Esophagus squamous epithelium (tissue), 5 donors: Measurements from ENCODE around the gene DCUN1D2. TPM values are rescaled to one million over a fixed set of nuclear protein-coding genes. Genes with fewer than 3 reads are reported as not detected.
"Not testable (repeated sequence)": the region's sequence is repeated elsewhere in the genome, so short reads cannot be mapped to it uniquely, and the experiment has no call there.

Source experiments
- DNase-seq: peaks from one replicate; lab custom pipeline; 2025; lab: John Stamatoyannopoulos, UW
- H3K27ac ChIP-seq, 4 donors: fragments of 200-600 bp; sonication (generic); one replicate each; pipeline ENCODE4 v1.5.1; 2016 to 2019; ENCODE audit warnings: mild to moderate bottlenecking in 1 of 4
- H3K27me3 ChIP-seq, 4 donors: fragments of 200-600 bp; sonication (generic); 1 replicate in 3 of 4; 2 replicates in 1 of 4; pipeline versions ENCODE4 v1.5.1 to v1.6.0; 2017 to 2021; ENCODE audit warnings: antibody characterized with exemption in 1 of 4
- H3K36me3 ChIP-seq, 3 donors: fragments of 200-600 bp; sonication (generic); one replicate each; pipeline ENCODE4 v1.5.1; 2016 to 2019
- H3K4me1 ChIP-seq, 3 donors: fragments of 200-600 bp; sonication (generic); one replicate each; pipeline ENCODE4 v1.5.1; 2017 to 2019
- H3K4me3 ChIP-seq, 4 donors: fragments of 200-600 bp; sonication (generic); 1 replicate in 3 of 4; 2 replicates in 1 of 4; pipeline ENCODE4 v1.5.1; 2016 to 2019; ENCODE audit warnings: mild to moderate bottlenecking in 2 of 4, moderate library complexity in 1 of 4
- H3K9me3 ChIP-seq, 3 donors: fragments of 200-600 bp; sonication (generic); one replicate each; pipeline ENCODE4 v1.5.1; 2016 to 2019
- POLR2A ChIP-seq, 4 donors: fragments of 450-650 bp; IDR thresholded peaks; one replicate each; pipeline ENCODE4 v1.6.1; 2017; ENCODE audit warnings: antibody characterized with exemption in 4 of 4, mild to moderate bottlenecking in 4 of 4, moderate library complexity in 3 of 4
- WGBS, 2 donors: methylation state at CpG; one replicate each; pipeline ENCODE4 v1.1.5; 2018; 5-methylcytosine and 5-hydroxymethylcytosine counted together
- intact Hi-C: fragments of 100-400 bp; cut with DNase I; formaldehyde crosslinking; loops from one replicate; pipeline ENCODE4 v1.15.0; 2022
- total RNA-seq, 4 donors: library from RNA; depleted of rRNA; stranded (reverse); fragments of >200 nt; gene quantifications; one replicate each; pipeline ENCODE4 v1.1.0, GENCODE V29; 2016
- TF ChIP-seq, protein P1 (sequence below), 6 experiments: fragments of 450-650 bp in 4 of 6; fragments of 200-600 bp in 2 of 6; sonication (generic) in 2 of 6; IDR thresholded peaks; one replicate each; pipeline ENCODE4 v1.5.1; 2016 to 2019; ENCODE audit warnings: antibody characterized with exemption in 6 of 6, mild to moderate bottlenecking in 4 of 6, moderate library complexity in 4 of 6
- donor health status: DM: yes; HTN: yes; CAD: no.

The DCUN1D2 gene
- total RNA-seq, 4 donors from 2014 or later, result 4.7 to 14.1 (median 7.7) TPM

DNA sequence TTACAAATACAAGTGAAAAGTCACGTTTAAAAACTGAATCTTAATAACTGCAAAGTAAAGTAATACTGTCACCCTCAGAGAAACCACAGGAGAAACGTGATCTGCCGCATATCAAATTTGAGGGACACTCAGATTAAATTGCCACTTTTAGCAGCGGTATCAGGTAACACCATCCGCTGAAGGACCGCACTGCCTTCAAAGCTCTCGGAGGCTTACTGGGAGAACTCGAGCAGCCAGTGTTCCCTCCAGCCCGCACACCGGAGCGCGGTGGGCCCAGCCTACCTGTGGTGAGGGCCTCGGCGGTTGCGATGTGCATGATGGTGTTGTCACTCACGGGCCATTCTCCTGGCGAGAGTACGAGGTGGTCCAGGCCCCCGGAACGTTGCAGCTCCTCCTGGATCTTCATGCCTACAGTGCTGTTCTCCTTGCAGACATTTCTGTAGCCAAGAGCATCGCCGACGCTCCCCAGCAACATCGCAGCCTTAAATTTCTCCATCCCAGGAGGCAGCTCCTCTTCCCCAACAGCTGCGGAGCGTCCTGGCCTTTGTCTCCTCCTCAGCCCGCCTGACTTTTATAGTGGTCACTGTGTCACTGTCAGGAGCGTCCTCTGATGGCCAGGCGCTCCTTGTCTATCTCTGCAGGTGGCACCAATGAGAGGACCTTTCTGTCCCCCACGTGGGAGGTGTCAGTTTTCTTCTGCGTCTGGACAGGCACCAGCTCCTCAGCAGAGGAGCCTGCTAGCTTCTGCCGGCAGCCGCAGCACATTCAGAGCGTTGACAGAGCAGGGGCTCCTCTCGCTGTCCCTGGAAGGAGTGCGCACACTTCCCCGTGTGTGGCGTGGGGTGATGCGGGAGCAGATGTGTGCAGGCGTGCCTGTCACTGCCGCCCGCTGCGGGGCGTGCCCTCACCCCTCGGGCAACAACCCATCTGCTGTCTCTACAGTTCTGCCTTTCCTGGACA, 37.3 kb downstream of the DCUN1D2 start, which contains the start of gene ADPRHL1:
Gene ADPRHL1 (minus strand): TSS at position 547 of the 960 bp plus-strand sequence. CDS start 51 bp downstream, at position 496.
- Histone ChIP-seq H3K36me3 (peaks cover 7 to 52% (median 7%) of the 10 kb centered on the region in 3 donors), H3K27ac (no peak within 1 kb of the TSS)
- no peak for TF ChIP-seq POLR2A (IDR thresholded peaks at IDR 0.05)
- TF ChIP-seq, protein P1, sequence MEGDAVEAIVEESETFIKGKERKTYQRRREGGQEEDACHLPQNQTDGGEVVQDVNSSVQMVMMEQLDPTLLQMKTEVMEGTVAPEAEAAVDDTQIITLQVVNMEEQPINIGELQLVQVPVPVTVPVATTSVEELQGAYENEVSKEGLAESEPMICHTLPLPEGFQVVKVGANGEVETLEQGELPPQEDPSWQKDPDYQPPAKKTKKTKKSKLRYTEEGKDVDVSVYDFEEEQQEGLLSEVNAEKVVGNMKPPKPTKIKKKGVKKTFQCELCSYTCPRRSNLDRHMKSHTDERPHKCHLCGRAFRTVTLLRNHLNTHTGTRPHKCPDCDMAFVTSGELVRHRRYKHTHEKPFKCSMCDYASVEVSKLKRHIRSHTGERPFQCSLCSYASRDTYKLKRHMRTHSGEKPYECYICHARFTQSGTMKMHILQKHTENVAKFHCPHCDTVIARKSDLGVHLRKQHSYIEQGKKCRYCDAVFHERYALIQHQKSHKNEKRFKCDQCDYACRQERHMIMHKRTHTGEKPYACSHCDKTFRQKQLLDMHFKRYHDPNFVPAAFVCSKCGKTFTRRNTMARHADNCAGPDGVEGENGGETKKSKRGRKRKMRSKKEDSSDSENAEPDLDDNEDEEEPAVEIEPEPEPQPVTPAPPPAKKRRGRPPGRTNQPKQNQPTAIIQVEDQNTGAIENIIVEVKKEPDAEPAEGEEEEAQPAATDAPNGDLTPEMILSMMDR (IDR thresholded peaks at IDR 0.05), result no peak

DNA sequence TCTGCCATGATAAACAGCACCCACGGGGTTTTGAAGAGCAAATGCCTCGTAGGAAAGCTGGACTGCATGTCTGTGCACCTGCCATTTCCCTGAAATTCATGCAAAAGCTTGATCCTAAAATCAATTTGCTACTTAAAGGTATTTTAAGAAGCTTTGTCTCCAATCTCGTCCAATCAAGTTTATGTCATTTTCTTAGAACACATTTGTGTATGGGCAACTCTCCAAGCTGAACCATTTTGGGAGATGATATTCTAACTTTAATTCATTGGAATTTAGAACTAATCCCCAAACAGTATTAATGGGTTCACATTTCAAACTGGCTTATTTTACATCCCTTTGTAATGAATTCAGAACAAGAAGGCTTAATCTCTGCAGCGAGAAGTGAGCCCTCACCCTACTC, 38.0 kb downstream of the DCUN1D2 start:
- 59 to 73% methylated on average over 4 of the region's 4 CpGs for WGBS, 2 donors
- Histone ChIP-seq H3K36me3 (peaks cover 6 to 45% (median 7%) of the 10 kb centered on the region in 3 donors), H3K27me3 (no peaks in the 10 kb centered on the region), H3K9me3 (no peaks in the 10 kb centered on the region), H3K4me3 (no peak overlapping the region), H3K4me1 (peaks cover 0 to 19% (median 6%) of the 10 kb centered on the region in 3 donors), H3K27ac (no peak overlapping the region)
- DNase-seq, result no peak
- intact Hi-C loops, result no loop called here
- TF ChIP-seq, protein P1 (IDR thresholded peaks at IDR 0.05), result no peak
- no peak for TF ChIP-seq POLR2A (IDR thresholded peaks at IDR 0.05)

More for the DNA sequence above, 37.3 kb downstream of the DCUN1D2 start, which contains the start of gene ADPRHL1:
- DNase-seq, result no peak
- no peaks in the 10 kb centered on the region for H3K9me3 ChIP-seq
- no peaks in the 10 kb centered on the region for H3K27me3 ChIP-seq
- WGBS, 2 donors, result 69 to 85% methylated on average over 25 to 35 of the region's 45 CpGs
- peaks cover 0 to 19% (median 6%) of the 10 kb centered on the region in 3 donors for H3K4me1 ChIP-seq
- no peak within 1 kb of the TSS for H3K4me3 ChIP-seq
- intact Hi-C loops, result no loop called here

DNA sequence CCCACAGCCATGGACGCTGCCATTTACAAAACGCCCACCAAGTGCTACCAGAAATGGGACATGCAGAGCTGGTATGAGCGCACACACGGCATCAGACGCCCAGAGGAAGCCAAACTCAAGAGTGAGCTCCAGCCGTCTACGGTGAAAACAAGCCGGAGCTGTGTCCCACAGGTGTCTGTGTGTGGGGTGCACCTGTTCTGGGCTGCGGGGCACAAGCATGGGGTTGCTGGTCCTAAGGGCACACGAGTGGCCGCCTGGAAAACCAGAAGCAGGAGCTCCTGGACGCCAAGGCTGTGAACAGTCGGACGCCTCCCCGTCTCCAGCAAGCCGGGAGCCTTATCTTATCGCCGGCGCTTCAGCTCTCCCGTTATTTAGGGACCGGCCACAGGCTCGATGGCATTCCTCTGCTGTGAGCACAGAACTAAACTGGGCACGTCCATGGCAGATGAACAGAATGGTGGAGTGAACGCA, 38.5 kb downstream of the DCUN1D2 start:
- Histone ChIP-seq H3K9me3 (no peaks in the 10 kb centered on the region), H3K36me3 (peaks cover 6 to 40% (median 7%) of the 10 kb centered on the region in 3 donors), H3K27me3 (no peaks in the 10 kb centered on the region), H3K4me1 (peaks cover 0 to 19% (median 6%) of the 10 kb centered on the region in 3 donors), H3K27ac (no peak overlapping the region), H3K4me3 (no peak overlapping the region)
- no peak for DNase-seq
- 81 to 83% methylated on average over 10 to 16 of the region's 24 CpGs for WGBS, 2 donors
- intact Hi-C loops, result no loop called here
- no peak for TF ChIP-seq POLR2A (IDR thresholded peaks at IDR 0.05)
- TF ChIP-seq, protein P1 (IDR thresholded peaks at IDR 0.05), result no peak

DNA sequence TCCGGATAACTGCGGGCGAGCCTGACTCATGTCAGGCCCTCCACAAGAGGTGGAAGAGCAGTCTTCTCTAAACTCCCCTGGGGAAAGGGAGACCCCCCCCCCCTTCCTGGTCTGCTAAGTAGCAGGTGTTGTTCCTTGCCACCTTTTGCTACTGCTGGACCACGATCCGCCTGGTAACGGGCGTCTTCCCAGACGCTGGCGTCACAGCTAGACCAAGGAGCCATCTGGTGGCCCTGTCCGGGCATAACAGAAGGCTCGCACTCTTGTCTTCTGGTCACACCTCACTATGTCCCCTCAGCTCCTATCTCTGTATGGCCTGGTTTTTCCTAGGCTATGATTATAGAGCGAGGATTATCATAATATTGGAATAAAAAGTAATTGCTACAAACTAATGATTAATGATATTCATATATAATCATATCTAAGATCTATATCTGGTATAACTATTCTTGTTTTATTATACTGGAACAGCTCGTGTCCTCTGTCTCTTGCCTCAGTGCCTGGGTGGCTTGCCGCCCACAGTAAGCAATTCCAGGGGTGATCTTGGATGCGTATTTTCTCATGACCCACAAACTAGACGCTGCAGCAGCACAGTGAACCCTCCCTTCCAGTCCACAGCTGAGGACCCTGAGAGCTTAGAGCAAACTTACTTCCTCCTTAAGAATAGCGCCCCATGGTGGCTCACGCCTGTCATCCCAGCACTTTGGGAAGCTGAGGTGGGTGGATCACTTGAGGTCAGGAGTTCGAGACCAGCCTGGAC, 39.5 kb downstream of the DCUN1D2 start:
- H3K4me3 ChIP-seq, H3K9me3 ChIP-seq, H3K27ac ChIP-seq, H3K27me3 ChIP-seq, DNase-seq, intact Hi-C loops: not testable (repeated sequence)
- 65 to 89% methylated on average over 11 to 15 of the region's 19 CpGs for WGBS, 2 donors
- Histone ChIP-seq H3K36me3 (peaks cover under 1 to 30% (median under 1%) of the 10 kb centered on the region in 3 donors), H3K4me1 (peaks cover 0 to 19% (median 6%) of the 10 kb centered on the region in 3 donors)
- TF ChIP-seq, protein P1 (IDR thresholded peaks at IDR 0.05), result peak in 3 of 6 experiments; percentile 21 to 34 (median 27)

- intact Hi-C loops, result not testable (repeated sequence)
Observed at GRCh38 chr13:113450348-113450744, 40.2 kb downstream of the DCUN1D2 start.

More at GRCh38 chr13:113450348-113450744, 40.2 kb downstream of the DCUN1D2 start:
- peaks cover 0 to 19% (median 6%) of the 10 kb centered on the region in 3 donors for H3K4me1 ChIP-seq
- not testable (repeated sequence) for H3K9me3 ChIP-seq, H3K27ac ChIP-seq, H3K27me3 ChIP-seq, H3K4me3 ChIP-seq, DNase-seq
- H3K36me3 ChIP-seq, result peaks cover 0 to 23% (median 0%) of the 10 kb centered on the region in 3 donors
- 88 to 90% methylated on average over 9 of the region's 9 CpGs for WGBS, 2 donors
